SKM-1 treated with dmso at 0.1 percent for 144 hours (cell line): Measurements from ENCODE around the gene TGFBR3.

Source experiments
- DNase-seq: peaks from one replicate; lab custom pipeline; 2025; ENCODE audit not compliant: unreplicated experiment; lab: John Stamatoyannopoulos, UW

TGFBR3 gene

DNA sequence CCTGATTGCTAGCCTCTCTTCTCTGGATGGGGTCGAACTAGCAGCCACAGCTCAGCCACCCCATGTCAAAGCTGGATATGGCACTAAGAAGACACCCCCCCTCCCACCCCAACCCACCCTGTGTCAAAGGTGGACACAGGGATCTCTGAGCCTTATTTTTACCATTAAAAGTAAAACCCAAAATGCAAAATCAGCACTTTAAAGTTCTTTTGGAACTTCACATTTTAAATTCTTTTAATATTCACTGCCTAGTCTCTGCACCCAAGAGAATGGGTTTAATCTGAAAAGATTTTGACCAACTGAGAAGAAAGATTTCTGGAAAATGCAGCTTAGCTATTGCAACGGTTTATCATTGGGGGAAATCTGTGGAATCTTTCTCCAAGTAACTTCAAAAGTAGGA, 167.6 kb downstream of the TGFBR3 start:
- no peak for DNase-seq

DNA sequence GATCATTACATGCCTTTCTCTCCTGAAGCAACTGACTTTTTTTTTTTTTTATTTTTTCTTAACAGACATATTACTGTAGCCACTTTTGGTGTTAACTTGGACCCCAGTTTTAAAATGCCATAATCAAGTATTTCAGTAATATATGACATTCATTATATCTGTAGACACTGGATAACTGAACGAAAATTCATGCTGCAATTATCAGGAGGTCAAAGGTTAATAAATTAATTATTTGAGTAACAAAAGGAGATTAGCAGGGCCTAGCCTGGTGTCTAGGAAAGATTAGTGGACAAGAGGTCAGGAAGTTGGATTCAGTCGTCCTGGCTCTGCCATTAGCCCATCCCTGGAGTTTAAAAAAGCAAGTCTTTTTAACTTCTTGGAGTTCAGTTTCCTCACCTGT, 168.1 kb downstream of the TGFBR3 start:
- DNase-seq: no peak

DNA sequence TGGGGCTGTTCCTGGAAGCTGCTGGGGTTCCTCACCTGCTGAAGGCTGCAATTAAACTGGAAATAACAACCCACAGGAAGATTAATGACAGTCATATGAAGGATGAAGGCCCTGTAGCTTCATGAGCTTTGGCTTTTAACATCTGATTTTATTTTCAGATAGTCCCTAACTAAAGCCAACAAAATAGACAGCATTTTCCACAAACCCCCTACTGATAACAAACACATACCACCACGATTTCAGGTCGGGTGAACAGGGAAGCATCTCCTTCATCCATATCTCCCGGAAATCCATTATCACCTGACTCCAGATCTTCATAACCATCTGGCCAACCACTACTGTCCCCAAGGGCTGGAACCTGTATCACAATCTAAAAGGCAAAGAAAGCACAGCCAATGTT, 169.6 kb downstream of the TGFBR3 start:
- no peak for DNase-seq

DNA sequence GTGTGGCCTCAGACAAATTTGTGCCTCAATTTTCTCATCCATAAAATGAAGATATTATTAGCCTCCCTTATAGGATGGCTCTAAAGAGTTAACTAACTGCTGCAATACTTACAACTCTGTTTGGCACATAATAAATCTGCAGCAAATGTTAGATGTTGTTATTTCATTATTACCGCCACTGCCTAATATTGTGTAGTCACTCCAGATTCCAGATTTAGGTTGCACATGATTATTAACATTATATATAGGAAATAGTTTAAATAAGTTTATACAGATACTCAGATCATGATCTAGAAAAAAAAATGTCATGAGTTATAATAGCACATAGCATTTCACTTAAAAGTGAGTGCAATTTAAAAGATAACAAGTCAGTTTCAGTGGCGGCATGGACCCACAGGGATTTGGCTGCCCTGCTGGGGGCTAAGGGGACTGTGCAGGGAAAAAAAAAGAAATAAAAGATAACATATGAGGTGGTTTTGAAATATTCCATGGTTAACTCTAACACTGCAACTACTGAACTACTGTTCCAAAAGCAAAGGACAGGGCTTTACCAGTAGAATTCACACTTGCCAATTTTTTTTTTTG, 170.4 kb downstream of the TGFBR3 start:
- no peak for DNase-seq

DNA sequence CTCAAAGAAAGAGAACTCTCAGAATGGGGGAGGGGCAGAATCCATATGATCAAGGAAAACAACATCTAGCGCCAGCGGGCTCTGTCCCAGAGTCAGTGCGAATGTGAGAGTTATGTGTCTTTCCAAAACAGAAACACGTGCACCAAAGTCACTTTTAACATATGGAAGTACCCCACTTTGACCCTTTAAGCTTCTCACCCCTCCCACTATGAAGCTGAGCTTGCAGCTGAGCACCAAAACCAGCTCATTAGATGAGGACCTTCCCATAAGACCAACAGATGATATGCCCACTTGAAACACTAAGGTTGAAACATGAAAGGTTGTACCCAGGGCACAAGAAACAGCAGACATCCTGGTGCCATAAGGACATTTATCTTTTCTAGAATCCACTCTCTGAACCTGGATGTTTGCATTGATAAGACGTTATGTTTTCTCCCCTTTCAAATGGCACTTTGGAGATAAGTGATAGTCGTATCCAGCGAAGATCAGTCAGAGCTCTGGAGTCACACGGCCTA, 171.0 kb downstream of the TGFBR3 start:
- DNase-seq: no peak

DNA sequence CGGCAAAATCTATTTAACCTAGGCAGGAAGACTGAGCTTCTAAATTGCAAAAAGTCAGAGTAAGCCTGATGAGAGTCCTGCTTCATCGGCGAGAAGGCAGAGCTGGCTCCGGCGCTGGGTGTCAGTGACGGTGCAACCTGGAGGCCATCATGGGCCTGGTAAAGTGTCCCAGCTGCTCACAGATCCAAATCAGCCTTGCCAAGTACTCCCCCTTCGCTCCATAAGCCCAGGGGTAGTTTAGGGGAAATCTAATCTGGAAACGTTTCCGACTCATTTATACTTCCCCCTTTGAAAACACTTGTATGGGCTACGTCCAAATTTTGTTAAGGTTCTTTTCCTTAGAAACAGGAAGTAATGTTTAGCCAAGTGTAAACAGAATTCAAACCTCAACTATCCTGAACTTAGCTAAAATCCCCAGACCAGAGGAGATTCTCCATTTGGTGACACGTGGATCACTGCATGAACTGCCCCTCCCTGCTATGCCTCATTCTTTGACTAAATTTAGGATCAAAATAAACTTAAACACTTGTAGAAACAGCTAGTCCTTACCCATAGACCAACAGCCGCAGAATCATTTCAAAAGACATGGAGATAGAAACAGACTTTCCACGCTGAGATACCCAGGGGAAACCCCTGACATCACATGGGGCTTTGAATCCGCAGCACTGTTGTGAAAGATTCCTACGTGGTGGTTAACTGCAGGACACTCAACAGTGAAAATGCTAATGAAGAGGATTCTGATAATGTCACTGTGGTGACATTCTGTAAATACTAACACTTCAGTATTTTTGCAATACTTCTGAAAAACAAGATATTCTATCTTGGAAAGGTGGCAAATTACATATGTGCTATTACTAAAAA, 172.7 kb downstream of the TGFBR3 start:
- DNase-seq: peak; percentile 78

DNA sequence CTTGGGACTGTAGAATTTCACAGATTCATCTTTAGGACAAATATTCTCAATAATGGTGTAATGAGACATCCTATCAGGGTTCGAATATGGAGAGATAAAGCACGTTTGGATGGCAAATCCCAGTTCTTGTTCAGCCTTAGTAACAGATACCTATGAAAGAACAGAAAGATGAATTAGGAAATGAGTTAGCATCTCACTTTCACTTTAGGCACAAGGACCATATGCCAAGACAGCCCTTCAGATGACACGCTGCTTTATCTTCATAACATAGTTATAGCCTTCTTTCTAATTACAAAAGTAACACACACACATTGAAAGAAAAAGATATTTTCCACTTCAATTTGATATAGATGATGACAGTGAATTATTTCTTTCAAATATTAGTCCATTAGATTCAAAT, 173.6 kb downstream of the TGFBR3 start:
- DNase-seq: no peak

DNA sequence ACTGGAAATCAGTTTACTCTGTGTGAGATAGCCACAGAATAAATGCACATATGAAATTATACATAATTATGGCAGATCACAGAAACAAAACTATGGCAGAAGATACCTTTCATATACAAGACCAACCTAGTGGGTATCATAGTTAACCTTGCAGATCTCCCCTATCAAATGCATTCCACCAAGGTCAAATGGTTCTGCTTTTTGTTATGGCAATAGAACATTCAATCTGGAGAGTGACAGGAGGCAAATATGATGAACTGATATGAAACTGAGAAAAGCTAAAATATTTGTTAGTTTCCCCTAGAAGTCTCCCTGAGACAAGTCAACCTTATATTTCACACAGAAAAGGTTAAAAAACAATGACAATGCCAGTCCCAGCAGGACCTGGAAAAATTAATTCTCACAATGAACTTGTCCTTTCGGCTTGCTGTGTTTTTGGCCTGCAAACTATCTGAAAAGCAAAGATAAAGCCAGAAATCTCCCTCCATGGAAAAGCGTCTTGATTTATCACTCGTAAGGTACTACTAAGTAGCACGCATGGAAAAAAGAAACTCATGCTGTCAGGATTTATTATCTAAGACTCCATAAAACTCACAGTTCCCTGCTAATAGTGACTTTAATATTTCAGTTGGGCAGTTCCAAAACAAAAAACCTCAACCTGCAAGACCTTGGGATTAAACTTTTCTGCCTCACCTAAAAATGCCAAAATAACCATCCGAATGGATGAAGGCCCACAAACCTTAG, 174.3 kb downstream of the TGFBR3 start:
- no peak for DNase-seq

DNA sequence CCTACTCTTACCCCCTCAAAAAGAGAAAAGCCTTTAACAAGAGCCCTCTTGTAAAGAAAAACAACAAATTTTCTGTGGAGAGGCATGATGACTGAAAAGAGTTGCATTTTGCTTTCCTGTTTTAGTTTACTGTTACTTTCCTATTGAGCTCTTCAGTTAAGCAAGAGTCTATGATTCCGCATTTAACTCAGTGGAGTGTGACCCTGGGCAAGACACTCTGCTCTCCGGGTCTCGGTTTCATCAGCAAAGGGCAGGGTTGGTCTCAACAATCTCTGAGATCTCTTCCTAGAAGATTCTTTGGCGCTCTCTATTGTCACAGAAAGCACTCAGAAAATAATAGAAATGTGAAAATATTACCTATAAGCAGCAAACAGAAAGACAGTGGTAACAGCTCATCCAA, 175.7 kb downstream of the TGFBR3 start:
- no peak for DNase-seq

DNA sequence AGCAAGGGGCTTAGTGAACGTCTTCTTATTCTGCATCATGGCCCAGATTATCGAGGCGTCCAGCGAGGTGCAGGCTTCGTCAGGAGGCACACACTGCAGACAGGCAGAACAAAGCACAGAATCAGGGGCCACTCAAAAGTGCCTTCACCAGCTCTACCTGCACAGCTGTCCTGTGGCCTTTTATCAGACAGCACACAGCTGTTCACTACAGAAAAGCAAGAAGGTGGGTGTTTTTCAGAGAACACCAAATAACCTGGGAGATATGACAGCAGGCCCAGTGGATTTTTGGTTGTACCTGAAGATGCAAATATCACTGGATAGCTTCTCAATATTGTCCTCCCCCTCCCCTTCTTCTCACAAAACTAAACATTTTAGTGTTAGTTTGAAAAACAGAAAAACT, 177.3 kb downstream of the TGFBR3 start:
- no peak for DNase-seq

DNA sequence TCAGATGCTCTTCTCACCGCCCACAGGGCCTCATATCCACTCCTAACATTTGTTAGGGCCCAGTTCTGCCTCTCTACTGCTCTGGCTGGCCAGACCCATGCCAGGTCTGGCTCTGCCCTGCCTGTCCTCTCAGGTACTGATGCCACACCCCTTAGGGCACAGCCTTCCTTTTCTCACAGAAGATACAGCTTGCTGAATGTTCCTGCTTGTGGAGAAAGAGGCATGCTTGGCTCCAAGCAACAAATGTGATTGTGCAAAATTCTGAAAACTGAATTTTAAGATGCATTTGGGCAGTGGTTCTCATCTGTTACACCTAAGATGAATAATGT, 178.1 kb downstream of the TGFBR3 start:
- no peak for DNase-seq

DNA sequence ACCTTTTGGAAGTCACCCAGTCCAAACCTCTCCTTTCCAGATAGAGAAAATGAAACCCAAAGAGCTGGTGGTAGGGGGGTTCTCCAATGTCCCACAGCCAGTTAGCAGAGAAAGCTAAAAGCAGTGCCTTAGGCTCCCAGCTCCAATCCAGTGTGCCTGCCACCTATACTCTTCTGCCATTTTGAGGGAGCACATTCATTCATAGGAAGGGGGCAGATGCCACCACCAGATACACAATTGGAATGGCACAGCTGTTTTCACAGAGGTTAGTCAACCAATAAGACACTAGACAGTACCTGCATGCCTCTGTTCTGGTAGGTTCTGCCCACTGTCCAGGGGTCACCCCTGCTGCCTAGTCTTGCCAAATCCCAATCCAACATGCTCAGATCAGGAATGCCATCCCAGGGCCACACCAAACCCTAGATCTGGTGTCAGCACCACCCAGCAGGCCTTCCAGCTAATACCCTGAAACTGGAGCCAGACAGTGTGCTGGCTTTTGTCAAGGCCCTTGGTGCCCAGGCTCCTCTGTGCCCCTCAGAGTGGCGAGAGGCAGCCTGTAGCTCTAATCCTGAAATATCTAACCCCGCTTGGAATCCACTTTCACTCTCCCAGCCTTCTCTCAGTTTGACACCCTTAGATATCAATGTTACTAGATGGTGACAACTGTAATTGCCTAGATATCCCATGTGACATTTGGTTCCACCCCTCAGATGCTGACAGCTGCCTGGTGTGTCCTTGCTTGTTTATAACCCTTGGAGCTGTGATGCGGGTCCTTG, 178.6 kb downstream of the TGFBR3 start:
- DNase-seq: no peak

DNA sequence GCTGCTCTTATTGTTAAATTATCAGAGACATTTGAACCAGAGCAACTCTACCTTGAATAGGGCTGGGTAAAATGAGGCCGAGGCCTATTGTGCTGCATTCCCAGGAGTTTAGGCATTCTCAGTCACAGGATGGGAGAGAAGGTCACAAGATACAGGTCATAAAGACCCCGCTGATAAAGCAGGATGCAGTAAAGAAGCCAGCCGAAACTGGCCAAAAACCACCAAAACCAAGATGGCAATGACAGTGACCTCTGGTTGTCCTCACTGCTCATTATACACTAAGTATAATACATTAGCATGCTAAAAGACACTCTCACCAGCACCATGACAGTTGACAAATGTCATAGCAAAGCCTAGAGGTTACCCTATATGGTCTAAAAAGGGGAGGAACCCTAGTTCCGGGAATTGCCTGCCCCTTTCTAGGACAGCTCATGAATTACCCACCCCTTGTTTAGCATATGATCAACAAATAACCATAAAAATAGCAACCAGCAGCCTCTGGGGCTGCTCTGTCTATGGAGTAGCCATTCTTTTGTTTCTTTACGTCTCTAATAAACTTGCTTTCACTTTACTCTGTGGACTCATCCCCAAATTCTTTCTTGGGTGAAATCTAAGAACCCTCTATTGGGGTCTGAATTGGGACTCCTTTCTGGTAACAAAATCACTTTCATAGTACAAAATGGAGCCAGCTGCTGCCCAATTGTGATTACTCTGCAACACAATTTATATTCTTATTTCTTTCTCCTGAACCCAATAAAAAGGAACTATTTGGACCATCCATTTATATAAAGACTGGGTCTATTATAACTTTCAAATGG, 179.6 kb downstream of the TGFBR3 start:
- no peak for DNase-seq

DNA sequence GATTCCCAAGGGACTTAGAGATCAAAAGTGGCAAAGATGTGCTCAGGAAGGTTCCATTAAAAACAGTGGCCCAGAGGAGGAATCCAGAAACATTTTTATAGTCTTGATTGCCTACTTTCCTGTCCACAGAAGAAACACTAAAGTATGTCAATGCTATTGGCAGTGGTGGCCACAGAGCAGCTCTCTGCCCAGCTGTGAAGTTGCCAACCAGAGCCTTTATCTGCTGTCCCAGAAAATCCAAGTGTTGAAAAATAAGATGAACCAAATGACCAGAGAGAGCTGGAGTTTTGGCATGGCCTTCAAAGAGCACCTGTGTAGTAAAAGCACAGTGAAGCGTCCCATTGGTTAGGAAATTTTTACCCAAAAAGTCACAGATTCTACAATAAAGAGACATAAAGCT, 181.2 kb downstream of the TGFBR3 start:
- DNase-seq: no peak

DNA sequence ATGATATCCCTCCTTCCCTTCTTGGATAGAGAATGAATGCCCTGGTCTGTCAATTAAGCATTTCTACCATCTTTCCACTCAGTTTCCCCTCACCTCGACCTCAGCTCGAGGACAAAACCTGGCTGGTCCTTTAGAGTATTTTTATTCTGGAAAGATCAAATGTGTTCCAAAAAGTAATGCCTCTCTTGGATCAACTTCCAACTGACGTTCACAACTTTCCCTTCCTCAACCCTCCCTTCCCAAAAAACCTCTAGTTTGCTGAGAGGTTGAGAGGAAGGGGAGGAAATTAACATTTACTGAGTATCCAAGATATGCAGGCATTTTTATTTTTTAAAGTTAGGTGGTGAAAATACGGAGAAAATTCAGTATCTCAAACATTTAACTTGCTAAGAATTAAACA, 182.9 kb downstream of the TGFBR3 start:
- no peak for DNase-seq

DNA sequence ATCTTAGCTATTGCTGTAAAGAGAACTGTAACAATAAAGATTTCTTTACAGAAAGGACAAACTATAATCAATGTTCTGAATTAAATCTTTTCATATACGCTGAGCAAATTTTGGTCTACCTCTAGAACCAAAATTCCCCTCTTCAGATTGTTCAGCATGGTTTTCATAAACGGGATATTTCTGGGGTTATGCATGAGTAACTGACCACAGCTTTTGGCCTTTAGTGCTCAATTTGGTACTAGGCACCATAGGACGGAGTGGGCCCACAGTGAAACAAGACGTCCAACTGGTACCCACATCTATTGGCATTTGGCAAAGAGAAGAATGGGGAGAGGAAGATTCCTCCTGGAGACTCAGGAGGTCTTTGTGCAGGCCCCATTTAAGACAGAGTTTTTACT, 184.5 kb downstream of the TGFBR3 start:
- no peak for DNase-seq

DNA sequence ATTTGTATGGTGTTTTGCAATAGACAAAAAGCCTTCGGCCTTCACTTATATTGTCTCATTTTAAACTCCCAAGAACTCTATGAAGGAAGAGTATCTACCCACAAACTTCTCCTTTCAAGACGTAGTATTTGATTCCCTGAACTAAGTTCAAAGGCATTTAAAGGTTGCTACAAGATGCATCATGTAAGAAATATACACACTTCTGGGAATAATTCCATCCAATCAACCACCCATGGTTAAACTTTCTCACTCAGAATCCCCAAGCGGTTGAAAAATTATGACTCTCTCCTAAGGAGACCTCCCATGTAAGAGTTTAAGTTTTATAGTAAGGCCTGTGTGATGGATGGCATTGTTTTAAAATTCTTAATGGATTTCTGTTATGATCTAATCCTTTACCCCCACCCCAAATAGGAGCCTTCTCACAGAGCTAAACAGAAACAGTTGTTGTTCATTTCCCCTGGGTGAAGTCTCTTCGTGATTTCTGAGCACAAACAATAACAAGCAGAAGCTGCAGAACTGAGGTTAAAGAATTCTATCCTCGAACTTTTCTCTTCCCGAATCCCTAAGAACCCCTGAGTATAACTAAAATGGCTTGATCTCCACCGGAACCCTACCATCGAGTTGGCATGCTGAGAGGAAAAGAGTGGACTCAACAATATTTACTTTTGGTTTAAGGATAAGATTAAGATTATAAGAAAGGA, 185.0 kb downstream of the TGFBR3 start:
- DNase-seq: no peak

DNA sequence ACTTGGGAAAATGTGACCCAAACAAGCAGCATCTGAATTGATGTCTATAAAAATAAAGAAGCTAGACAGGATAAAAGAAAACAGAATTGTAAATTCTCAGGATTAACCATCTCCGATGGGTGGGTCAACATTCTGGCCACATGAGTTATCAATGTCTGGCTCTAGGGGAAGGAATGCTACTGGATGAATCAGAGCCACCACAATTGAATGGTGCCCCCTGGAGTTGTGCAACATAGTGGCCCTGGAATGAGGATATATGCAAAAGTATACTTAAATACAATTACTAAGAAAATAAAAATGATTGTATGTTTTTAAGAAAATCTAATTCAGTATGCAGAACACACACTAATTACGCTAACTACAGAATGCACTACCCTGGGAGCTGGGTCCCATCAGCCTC, 185.6 kb downstream of the TGFBR3 start:
- no peak for DNase-seq

DNA sequence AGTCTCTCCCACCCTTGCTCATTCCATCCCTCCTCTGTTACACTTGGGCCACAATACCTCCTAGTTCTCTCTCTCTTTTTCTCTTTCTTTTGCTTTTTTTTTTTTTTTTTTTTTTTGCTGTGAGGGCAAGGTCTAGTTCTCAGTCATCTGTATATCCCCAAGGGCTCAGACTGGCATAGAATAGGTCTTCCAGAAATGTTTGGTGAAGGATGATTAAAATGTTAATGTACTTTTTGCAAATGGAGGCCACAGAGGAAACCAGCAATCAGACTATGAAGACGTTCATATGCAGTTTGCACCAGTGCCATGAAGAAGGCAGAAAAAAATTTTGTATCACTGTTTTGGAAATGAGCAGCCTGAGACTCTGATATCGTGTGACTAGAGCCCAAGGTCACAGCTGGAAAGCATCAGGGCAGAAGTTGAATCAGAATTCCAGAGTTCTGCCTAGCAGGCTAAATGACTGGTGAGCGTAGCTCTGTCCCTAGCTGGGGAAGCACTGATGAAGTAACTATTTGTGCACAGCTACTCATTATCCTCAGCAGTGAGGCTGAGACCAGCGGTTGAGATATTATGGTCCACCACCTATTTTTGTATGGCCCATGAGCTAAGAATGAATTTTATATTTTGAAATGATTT, 186.5 kb downstream of the TGFBR3 start:
- no peak for DNase-seq
